NCI-H2081 treated with DMSO at 0.1 percent for 48 hours (cell line): ENCODE results near the gene CLDN3.

Source experiments
- DNase-seq: peaks from one replicate; lab custom pipeline; 2025; lab: John Stamatoyannopoulos, UW

Gene CLDN3

DNA sequence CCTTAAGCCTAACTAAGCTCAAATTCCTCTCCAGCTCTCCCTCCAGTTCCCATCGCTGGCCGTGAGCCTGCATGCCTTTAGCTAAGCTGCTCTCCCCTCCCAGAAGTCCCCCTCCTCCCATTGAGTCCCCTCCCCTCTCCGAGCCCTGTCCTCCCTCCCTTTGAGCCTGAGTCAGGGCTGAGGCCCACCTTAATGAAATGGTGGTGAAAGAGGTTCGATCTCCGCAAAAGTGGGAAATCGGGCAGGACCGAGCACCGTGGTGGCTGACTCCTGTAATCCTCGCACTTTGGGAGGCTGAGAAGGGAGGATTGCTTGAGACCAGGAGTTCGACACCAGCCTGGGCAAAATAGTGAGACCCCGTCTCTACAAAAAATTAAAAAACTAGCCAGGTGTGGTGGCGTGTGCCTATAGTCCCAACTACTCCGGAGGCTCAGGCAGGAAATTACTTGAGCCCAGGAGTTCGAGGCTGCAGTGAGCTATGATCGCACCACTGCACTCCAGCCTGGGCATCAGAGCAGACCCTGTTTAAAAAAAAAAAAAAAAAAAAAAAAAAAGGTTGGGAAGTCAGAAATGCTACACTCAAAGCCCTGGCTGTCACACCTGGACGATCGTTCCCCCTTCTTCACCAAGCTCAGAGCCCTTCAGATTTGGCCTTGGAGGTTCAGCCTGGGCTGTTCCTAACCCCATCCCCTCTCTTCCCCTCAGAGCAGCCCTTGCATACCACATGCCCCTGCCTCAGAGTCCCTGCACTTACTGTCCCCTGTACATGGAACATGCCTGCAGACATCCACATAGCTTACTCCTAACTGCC, 995 bp upstream of the CLDN3 start:
- DNase-seq, result no peak

GRCh38 chr7:73769481-73770001, 529 bp downstream of the CLDN3 start:
- DNase-seq, result no peak

DNA sequence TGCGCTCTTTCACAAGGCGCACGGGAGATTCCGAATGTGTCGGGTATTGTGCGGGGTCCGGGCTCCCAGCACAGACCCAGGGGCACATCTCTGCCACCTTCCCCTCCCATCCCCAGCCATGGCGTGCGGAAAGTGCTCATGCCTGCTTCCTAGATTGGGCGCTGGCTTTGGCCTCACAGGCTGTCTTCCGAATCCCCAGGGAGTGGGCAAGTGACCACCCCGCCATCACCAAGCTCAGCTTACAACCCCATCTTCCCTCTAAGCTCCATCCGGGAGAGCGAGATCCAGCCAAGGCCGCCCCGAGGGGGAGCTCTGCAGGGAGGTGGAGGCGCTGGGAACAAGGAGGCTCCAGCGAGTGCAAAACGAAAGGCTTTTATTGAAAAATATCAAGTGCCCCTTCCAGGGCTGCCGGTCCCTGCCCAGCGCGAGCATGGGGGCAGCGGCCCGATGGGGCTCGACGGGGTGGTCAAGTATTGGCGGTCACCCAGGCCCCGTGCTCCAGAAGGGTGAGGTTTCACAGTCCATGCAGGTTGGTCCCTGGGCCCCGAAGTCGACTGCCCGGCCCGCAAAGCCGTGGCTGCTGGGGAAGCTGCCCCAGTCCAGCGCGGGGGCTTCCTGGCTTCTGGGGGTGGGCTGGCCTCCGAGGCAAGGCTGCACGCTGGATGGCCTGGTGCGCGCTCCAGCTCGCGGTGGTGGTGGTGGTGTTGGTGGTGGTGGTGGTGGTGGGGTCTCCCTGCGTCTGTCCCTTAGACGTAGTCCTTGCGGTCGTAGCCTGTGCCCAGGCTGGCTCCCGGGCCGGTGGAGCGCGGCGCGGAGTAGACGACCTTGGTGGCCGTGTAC, 1.2 kb downstream of the CLDN3 start:
- DNase-seq, result no peak

- DNase-seq, result no peak
Measured at GRCh38 chr7:73766556-73767229, 3.4 kb downstream of the CLDN3 start.

DNA sequence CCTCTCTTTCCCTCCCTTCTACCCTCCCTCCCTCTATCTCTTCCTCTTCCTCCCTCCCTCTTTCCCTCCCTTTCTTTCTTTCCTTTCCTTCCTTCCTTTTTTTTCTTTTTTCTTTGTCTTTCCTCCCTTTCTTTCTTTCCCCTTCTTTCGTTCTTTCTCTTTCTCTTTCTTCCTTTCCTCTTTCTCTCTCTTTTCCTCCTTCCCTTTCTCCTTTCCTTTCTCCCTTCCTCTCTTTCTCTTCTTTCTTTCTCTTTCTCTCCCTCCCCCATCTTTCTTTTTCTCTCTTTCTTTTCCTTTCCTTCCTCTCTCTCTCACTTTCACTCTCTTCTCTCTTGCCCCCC, 7.4 kb downstream of the CLDN3 start:
- DNase-seq, result no peak

DNA sequence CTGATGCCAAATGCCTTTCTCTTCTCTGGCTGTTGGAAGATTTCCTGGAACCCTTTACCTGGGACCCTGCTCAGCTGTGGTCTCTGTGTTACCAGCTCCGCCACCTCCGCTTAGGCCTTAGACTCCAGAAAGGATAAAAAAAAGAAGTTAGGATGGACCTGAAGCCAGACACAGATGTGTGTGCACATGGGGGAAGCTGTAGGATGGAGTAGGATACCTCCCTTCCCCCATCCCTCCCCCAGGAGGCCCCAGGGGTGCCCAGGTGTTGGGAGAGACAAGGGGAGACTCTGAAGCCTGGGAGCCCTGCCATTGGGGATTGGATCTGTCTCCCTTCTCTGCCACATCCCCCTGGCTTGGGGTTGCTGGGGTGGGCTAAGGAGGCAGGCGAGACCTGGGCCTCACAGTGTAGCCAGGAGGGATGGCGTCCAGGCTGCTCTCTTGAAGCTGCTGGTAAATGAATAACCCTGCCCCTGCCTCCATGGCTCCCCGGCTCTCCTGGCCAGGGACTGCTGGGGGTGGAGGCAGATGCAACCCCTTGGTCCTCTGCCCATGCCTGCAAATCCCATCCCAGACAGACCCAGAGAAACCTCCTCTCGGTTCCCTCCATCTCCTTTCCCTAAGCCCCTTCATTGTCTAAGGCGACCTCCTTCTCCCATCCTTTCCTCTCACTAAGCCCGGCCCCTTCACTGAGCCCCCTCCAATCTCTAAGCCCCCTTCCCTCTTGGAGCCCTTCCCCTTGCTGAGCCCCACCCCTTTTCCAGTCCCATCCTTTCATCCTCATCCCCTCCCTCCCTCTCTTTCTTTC, 8.0 kb downstream of the CLDN3 start:
- no peak for DNase-seq

GRCh38 chr7:73758581-73759138, 11.4 kb downstream of the CLDN3 start:
- DNase-seq, result no peak

DNA sequence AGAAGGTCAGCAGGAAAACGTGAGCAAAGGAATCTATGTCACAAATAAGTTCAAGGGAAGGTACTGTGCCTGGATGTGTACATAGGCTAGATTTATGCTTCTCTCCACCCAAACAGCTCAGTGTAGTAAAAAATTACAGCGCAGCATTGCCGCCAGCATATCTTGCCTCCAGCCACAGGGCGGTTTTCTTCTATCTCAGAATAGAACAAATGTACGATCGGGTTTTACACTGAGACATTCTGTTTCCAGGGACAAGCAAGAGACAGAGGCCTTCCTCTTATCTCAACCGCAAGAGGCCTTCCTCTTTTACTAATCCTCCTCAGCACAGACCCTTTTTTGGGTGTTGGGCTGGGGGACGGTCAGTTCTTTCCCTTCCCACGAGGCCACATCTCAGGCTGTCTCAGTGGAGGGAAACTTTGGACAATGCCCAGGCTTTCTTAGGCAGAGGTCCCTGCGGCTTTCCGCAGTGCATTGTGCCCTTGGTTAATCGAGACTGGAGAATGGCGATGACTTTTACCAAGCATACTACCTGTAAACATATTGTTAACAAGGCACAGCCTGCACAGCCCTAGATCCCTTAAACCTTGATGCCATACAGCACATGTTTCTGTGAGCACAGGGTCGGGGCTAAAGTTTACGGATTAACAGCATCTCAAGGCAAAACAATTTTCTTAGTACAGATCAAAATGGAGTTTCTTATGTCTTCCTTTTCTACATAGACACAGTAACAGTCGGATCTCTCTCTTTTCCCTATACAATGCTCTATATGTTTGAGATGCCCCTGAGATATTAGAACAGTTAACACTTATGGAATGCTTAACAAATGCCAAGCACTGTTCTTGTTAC, 19.9 kb downstream of the CLDN3 start:
- DNase-seq, result no peak

DNA sequence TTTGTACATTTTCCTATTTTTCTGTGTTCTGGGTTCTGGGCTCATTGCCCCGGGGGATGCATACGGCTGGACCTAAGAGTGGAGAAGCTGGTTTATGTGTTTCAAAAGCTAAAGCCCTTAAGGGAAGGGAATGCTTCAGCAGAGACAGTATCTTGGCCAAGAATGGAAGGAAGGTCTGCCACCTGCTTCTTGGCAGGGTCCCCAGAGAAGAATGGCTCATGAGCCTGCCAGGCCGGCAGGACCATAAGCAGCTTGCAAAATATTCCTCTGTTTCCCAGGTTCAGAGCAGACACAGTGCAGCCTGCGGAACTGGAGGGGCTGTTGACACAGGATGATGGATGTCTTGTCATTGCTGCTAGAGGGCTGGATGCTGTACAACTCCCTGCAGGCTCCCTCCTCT, 23.7 kb downstream of the CLDN3 start:
- no peak for DNase-seq

- DNase-seq, result peak; percentile 84
Measured at GRCh38 chr7:73742753-73743641, 27.1 kb downstream of the CLDN3 start.

DNA sequence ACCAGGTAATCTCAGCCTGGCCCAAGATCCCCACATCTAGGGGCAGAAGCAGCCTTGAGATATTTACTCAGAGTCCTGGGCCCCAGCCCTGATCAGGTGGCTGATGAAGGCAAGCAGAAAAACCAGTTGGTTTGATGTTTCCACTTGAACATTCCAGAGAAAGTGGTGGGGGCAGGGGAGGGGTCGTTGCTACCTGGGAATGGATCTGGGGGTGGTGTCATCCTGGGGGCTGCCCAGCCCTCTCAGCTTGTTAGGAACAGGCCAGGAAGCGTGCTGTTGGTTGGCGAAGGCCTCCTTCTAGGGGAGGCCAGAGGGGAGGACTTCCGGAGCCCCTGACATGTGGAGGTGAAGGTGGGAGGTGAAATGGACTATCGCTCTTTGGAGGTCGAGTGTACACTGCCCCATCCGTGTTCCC, 27.7 kb downstream of the CLDN3 start:
- no peak for DNase-seq

- DNase-seq, result no peak
Measured at GRCh38 chr7:73741600-73741999, 28.5 kb downstream of the CLDN3 start.

GRCh38 chr7:73740771-73741170, 29.3 kb downstream of the CLDN3 start:
- no peak for DNase-seq

- DNase-seq, result no peak
Measured at GRCh38 chr7:73740212-73740611, 29.9 kb downstream of the CLDN3 start.

DNA sequence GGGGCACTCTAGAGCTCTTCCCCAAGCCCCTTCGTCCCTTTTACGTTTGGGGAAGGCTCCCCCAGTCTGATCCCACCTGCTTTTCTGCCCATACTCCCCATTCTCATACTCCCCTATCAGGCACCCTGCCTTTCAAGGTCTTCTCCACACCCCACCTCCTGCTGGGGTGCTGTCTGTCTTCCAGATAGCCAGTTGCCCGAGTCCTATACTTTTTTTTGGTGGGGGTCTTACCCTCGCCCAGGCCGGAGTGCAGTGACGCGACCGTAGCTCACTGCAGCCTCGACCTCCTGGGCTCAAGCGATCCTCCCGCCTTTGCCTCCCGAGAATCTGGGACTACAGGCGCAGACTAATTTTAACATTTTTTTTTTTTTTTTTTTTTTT, 30.7 kb downstream of the CLDN3 start:
- no peak for DNase-seq

- DNase-seq, result peak; percentile 93
Measured at GRCh38 chr7:73738612-73739386, 31.3 kb downstream of the CLDN3 start, which contains the start of gene ABHD11. Gene ABHD11, minus strand, starts transcription at chr7:73738802. Its CDS starts 32 bp downstream, at chr7:73738770.

DNA sequence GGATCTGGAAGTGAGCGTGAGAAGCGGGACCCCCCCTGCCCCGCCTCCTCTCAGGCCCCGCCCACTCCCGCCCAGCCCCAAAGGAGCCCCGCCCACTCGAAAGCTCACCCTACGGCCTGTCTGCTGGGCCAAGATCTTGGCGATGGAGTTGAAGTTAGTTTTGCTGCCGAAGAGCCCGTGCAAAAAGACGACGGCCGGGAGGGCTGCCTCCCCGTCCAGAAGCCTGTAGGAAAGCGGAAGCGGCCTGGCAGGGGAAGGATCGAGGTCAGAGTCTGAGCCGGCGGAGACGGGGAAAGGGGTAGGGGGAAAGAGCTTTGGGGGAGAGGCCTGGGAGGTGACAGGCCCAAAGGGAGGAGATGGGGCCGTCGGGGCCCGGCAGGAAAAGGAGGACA, 31.9 kb downstream of the CLDN3 start:
- no peak for DNase-seq

GRCh38 chr7:73737491-73738219, 32.4 kb downstream of the CLDN3 start:
- DNase-seq, result no peak
